Common myeloid progenitor, CD34-positive (primary cell): Measurements from ENCODE around the gene PCK1.

Source experiments
- CTCF ChIA-PET: fragments of 350-600 bp; sonication (Branson Sonifier 250); formaldehyde crosslinking; loops from one replicate; lab custom pipeline; 2021; ENCODE audit warnings: antibody characterized with exemption; lab: Charles Lee
- POLR2A ChIA-PET: fragments of 350-600 bp; sonication (Branson Sonifier 250); formaldehyde crosslinking; loops from one replicate; lab custom pipeline; 2021; ENCODE audit warnings: antibody characterized with exemption; lab: Charles Lee
- DNase-seq, 3 donors: peaks; one replicate each; pipeline versions ENCODE4 v3.0.0 to v3.0.0-alpha.2; 2013
- H3K27ac ChIP-seq, 2 experiments: 1 replicate in 1 of 2; 2 replicates in 1 of 2; pipeline ENCODE4 v1.7.0; 2013; ENCODE audit warnings: inconsistent platforms in 2 of 2, low read length in 2 of 2, mild to moderate bottlenecking in 2 of 2, low read depth in 1 of 2, moderate library complexity in 1 of 2; ENCODE audit not compliant: severe bottlenecking in 2 of 2, insufficient read depth in 1 of 2, poor library complexity in 1 of 2
- H3K27me3 ChIP-seq, 5 experiments: replicated peaks in 2 of 5; 1 replicate in 3 of 5; 2 replicates in 2 of 5; pipeline versions ENCODE4 v1.6.1 to v1.7.0; 2013; ENCODE audit warnings: low read length in 4 of 5, mild to moderate bottlenecking in 2 of 5, moderate library complexity in 2 of 5, inconsistent platforms in 1 of 5; ENCODE audit not compliant: insufficient read depth in 5 of 5, control insufficient read depth in 4 of 5
- H3K36me3 ChIP-seq, 4 experiments: 1 replicate in 2 of 4; 2 replicates in 2 of 4; pipeline versions ENCODE4 v1.6.1 to v1.7.0; 2013; ENCODE audit warnings: low read length in 3 of 4, control low read depth in 1 of 4, mild to moderate bottlenecking in 1 of 4; ENCODE audit not compliant: control insufficient read depth in 4 of 4, insufficient read depth in 4 of 4
- H3K4me1 ChIP-seq, 4 experiments: 1 replicate in 3 of 4; 2 replicates in 1 of 4; pipeline versions ENCODE4 v1.6.1 to v1.7.1; 2013; ENCODE audit warnings: low read length in 3 of 4, mild to moderate bottlenecking in 3 of 4, control low read depth in 1 of 4, inconsistent platforms in 1 of 4, moderate library complexity in 1 of 4; ENCODE audit not compliant: control insufficient read depth in 4 of 4, insufficient read depth in 4 of 4; ENCODE audit errors: control extremely low read depth in 1 of 4
- H3K4me3 ChIP-seq, 7 experiments: 1 replicate in 4 of 7; 2 replicates in 3 of 7; pipeline versions ENCODE4 v1.5.1 to v1.7.0; 2013; ENCODE audit warnings: mild to moderate bottlenecking in 7 of 7, low read length in 6 of 7, moderate library complexity in 6 of 7, inconsistent platforms in 2 of 7, low read depth in 2 of 7, control low read depth in 1 of 7; ENCODE audit not compliant: insufficient read depth in 4 of 7, control insufficient read depth in 1 of 7; ENCODE audit errors: extremely low read depth in 1 of 7
- H3K9me3 ChIP-seq, 5 experiments: 1 replicate in 4 of 5; 2 replicates in 1 of 5; pipeline versions ENCODE4 v1.6.1 to v1.7.1; 2013; ENCODE audit warnings: low read length in 4 of 5, mild to moderate bottlenecking in 2 of 5, inconsistent platforms in 1 of 5, low read depth in 1 of 5, moderate library complexity in 1 of 5; ENCODE audit not compliant: control insufficient read depth in 4 of 5, insufficient read depth in 2 of 5; ENCODE audit errors: control extremely low read depth in 1 of 5
- WGBS: methylation state at CpG from one replicate; pipeline ENCODE4 v1.1.5; 2013; ENCODE audit not compliant: insufficient coverage; 5-methylcytosine and 5-hydroxymethylcytosine counted together

Gene PCK1

DNA sequence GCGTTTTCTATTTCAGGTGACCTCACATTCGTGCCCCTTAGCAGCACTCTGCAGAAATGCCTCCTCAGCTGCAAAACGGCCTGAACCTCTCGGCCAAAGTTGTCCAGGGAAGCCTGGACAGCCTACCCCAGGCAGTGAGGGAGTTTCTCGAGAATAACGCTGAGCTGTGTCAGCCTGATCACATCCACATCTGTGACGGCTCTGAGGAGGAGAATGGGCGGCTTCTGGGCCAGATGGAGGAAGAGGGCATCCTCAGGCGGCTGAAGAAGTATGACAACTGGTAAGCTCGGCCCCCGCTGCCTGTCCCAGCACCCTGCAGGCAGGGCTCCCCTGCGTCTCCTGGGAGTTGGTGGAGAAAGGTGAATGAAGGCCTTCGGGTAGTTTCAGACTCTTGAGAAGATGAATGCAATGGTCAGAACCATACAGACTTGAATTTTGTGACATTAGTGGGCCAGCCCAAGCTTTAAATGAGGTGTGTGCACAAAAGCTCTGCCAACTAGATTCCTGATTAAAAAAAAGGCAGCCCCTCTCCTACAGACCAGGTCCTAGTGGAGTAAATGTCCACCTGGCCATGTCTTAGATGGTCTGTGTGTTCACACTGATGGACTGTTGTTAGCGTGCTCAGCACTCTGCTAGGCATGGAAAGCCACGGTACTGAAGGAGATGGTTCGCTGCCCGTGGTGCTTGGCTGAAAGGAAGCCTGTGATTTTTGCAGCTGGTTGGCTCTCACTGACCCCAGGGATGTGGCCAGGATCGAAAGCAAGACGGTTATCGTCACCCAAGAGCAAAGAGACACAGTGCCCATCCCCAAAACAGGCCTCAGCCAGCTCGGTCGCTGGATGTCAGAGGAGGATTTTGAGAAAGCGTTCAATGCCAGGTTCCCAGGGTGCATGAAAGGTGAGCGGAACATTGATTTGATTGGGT lies 708 bp downstream of the PCK1 start:
- Histone ChIP-seq H3K27ac (no peak overlapping the region), H3K27me3 (peaks cover 0 to 45% (median 7%) of the 10 kb centered on the region in 5 experiments), H3K4me1 (no peaks in the 10 kb centered on the region), H3K9me3 (peaks cover 0 to 2% (median 0%) of the 10 kb centered on the region in 5 experiments), H3K36me3 (no peaks in the 10 kb centered on the region), H3K4me3 (no peak overlapping the region)
- POLR2A ChIA-PET = no interaction called here
- CTCF ChIA-PET = interaction anchor here (2.2 kb wide), 1 partner anchor 11 kb away, joined by 6 read pairs; no protein-coding TSS in a partner anchor
- WGBS = 97% methylated on average over 18 of the region's 24 CpGs
- DNase-seq = no peak

DNA sequence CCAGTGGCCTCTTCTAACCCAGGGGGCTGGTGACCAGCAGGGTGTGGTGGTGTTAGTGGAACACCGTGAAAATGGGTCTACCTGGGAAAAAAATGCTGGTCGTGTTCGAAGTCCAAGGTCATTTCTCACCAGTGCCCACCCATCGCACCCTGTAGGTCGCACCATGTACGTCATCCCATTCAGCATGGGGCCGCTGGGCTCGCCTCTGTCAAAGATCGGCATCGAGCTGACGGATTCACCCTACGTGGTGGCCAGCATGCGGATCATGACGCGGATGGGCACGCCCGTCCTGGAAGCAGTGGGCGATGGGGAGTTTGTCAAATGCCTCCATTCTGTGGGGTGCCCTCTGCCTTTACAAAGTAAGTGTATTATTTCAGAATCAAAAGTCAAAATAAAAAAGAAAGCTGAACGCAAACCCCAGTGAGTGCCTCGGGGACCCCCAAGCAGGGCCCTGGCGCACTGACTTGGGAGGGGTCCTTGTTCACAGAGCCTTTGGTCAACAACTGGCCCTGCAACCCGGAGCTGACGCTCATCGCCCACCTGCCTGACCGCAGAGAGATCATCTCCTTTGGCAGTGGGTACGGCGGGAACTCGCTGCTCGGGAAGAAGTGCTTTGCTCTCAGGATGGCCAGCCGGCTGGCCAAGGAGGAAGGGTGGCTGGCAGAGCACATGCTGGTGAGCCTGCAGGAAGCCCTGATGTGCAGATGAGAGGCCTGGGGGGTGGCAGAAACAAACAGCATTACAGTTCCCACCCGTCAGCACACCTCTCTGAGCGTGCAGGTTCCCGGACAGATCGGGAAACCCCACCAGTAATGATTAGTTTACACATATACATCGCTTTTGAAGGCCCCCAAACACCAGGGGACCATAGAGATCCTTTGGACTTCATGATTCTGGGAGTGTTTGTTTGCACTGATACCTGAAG lies 1.9 kb downstream of the PCK1 start:
- WGBS = 93% methylated on average over 28 of the region's 35 CpGs
- CTCF ChIA-PET = interaction anchor here (2.2 kb wide), 1 partner anchor 10 kb away, joined by 6 read pairs; no protein-coding TSS in a partner anchor
- H3K4me3 ChIP-seq = no peak overlapping the region
- no peak overlapping the region for H3K27ac ChIP-seq
- POLR2A ChIA-PET = no interaction called here
- H3K27me3 ChIP-seq = peaks cover 0 to 41% (median 7%) of the 10 kb centered on the region in 5 experiments
- H3K36me3 ChIP-seq = no peaks in the 10 kb centered on the region
- H3K9me3 ChIP-seq = peaks cover 0 to 2% (median 0%) of the 10 kb centered on the region in 5 experiments
- no peaks in the 10 kb centered on the region for H3K4me1 ChIP-seq
- no peak for DNase-seq

DNA sequence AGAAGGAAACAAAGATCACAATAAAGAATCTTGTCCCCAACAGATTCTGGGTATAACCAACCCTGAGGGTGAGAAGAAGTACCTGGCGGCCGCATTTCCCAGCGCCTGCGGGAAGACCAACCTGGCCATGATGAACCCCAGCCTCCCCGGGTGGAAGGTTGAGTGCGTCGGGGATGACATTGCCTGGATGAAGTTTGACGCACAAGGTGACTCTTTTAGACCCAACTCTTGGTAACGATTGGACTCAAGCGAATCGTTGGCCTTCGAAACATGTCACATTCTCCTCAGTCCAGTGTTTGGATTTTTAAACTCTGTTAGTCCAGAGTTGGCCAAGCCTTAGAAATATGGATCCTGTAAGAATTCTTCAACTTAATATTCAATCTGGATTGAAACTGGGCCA lies 2.6 kb downstream of the PCK1 start:
- Histone ChIP-seq H3K36me3 (no peaks in the 10 kb centered on the region), H3K9me3 (peaks cover 0 to 2% (median 0%) of the 10 kb centered on the region in 5 experiments), H3K27me3 (peaks cover 0 to 42% (median 8%) of the 10 kb centered on the region in 5 experiments), H3K4me3 (no peak overlapping the region), H3K27ac (no peak overlapping the region), H3K4me1 (no peaks in the 10 kb centered on the region)
- WGBS = 100% methylated on average over 12 of the region's 12 CpGs
- POLR2A ChIA-PET = no interaction called here
- no peak for DNase-seq
- CTCF ChIA-PET = no interaction called here

DNA sequence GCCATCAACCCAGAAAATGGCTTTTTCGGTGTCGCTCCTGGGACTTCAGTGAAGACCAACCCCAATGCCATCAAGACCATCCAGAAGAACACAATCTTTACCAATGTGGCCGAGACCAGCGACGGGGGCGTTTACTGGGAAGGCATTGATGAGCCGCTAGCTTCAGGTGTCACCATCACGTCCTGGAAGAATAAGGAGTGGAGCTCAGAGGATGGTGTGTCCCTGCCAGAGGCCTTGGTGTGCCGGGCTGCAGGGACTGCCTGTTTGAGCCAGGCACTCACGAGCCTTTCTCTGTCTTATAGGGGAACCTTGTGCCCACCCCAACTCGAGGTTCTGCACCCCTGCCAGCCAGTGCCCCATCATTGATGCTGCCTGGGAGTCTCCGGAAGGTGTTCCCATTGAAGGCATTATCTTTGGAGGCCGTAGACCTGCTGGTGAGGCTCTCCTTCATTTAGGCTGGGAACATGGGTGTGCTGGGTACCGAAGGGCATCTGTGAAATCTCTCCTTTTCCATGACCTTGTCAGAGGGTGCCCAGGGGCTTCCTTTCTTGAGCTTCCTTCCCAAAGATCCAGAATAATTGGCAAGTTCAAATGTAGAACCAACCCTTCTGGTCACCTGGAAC lies 3.4 kb downstream of the PCK1 start:
- Histone ChIP-seq H3K4me3 (no peak overlapping the region), H3K27ac (no peak overlapping the region), H3K36me3 (no peaks in the 10 kb centered on the region), H3K4me1 (no peaks in the 10 kb centered on the region), H3K27me3 (peaks cover 0 to 42% (median 8%) of the 10 kb centered on the region in 5 experiments), H3K9me3 (peaks cover 0 to 2% (median 0%) of the 10 kb centered on the region in 5 experiments)
- ChIA-PET POLR2A (no interaction called here), CTCF (no interaction called here)
- DNase-seq = no peak
- WGBS = 87% methylated on average over 14 of the region's 14 CpGs

DNA sequence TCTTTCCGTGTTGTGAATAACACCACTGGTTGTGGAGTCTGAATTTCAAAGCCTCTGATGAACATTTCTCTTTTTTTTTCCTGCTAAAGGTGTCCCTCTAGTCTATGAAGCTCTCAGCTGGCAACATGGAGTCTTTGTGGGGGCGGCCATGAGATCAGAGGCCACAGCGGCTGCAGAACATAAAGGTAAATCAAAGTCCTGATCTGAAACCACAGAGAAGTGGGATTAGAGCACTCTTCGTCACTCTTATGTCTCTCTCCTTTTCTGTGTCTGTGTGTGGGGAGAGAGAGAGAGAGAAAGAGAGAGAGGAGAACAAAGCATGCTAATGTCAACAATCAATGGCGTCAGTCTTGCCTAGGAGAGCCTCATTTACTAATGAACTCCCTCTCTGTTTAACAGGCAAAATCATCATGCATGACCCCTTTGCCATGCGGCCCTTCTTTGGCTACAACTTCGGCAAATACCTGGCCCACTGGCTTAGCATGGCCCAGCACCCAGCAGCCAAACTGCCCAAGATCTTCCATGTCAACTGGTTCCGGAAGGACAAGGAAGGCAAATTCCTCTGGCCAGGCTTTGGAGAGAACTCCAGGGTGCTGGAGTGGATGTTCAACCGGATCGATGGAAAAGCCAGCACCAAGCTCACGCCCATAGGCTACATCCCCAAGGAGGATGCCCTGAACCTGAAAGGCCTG lies 4.2 kb downstream of the PCK1 start:
- no peaks in the 10 kb centered on the region for H3K36me3 ChIP-seq
- WGBS = 95% methylated on average over 11 of the region's 11 CpGs
- peaks cover 0 to 2% (median 0%) of the 10 kb centered on the region in 5 experiments for H3K9me3 ChIP-seq
- H3K4me1 ChIP-seq = no peaks in the 10 kb centered on the region
- H3K4me3 ChIP-seq = no peak overlapping the region
- DNase-seq = no peak
- peaks cover 0 to 41% (median 5%) of the 10 kb centered on the region in 5 experiments for H3K27me3 ChIP-seq
- H3K27ac ChIP-seq = no peak overlapping the region
- CTCF ChIA-PET = no interaction called here
- POLR2A ChIA-PET = no interaction called here

- CTCF ChIA-PET = no interaction called here
- H3K36me3 ChIP-seq = no peaks in the 10 kb centered on the region
- no CpG with 5 or more reads among the region's 1 CpG for whole genome bisulfite sequencing
- peaks cover 0 to 44% (median 5%) of the 10 kb centered on the region in 5 experiments for H3K27me3 ChIP-seq
- no peaks in the 10 kb centered on the region for H3K4me1 ChIP-seq
- no peak overlapping the region for H3K4me3 ChIP-seq
- POLR2A ChIA-PET = no interaction called here
- H3K27ac ChIP-seq = no peak overlapping the region
- H3K9me3 ChIP-seq = peaks cover 0 to 2% (median 0%) of the 10 kb centered on the region in 5 experiments
- no peak for DNase-seq
Measured at GRCh38 chr20:57566399-57566798, 5.5 kb downstream of the PCK1 start.
